ENCODE measurements around the gene RNU7-1. TPM values are rescaled to one million over a fixed set of nuclear protein-coding genes. Genes with fewer than 3 reads are reported as not detected.
A peak's percentile ranks its signal among the peaks of the same experiment; 100 is the strongest.

Gene RNU7-1
- total RNA-seq, 1 experiment from 2014 or later: not detected

DNA sequence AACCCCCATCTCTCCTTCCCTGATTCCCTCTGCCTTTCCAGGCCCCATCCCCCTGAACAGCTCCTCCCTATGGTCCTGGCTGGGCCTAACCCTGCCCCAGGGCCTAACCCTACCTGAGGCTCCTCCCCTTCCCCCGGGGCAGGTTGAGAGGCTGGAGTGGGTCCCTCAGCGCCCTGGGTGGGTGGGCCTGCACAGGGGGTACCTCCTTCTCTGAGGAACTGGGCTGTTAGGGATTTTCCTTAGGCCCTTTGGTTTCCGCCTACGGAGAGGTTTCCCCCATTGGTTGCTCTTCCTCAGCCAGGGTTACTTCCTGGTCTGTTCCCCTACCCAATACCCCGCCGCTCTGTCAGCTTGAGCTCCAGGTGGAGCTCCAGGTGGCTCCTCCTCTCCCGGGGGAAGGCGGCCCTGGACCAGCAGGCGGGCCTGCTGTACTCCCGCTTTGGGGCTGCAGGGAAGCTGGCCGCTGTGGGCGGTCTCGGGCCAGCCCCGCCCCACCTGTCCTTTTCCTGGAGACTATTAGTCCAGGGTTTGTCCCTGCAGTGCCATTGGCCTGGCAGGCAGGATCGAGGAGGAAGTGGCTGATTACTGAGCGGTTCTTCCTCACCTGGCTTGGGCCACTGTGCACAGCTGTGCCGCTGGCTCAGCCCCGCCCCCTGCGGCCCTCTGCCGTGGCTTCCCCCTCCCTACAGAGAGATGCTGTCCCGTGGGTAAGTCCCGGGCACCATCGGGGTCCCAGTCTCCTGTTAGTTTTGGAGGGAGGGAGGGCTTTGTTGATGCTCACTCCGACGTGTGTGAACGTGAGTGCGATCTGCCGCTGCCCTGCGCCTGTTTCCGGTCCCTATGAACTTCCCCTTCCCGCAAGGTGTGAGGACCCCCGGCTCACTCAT, 2.7 kb downstream of the RNU7-1 start:
- Mint-ChIP-seq H3K4me3 (ENCODE audit: low read depth, unreplicated experiment) (peak overlapping the region; percentile 87), H3K27ac (ENCODE audit: unreplicated experiment) (peak overlapping the region; percentile 100)

DNA sequence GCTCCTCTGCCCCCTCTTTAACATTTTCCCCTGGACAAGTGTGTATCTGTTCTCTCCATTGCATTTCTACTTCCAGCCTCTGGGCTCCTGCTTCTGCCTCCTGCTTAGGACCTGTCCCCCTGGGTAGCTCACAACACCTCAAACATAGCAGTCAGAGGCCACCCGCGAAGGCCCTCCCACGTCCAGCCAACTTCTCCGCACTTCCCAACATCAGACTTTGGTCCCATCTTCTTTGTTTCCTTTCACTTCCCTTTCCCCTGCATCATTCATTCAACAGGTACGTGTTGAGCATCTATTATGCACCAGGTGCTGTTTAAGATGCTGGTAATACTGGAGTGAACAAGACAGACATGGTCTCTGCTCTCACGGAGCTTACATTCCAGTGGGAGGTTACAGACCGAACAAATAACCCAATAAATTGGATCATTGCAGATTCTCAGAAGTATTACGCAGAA, 3.3 kb downstream of the RNU7-1 start:
- DNase-seq: no peak
- Mint-ChIP-seq H3K4me3 (ENCODE audit: low read depth, unreplicated experiment) (peak overlapping the region; percentile 87), H3K27me3 (ENCODE audit: unreplicated experiment) (peaks cover 13% of the 10 kb centered on the region), H3K27ac (ENCODE audit: unreplicated experiment) (peak overlapping the region; percentile 100), H3K36me3 (ENCODE audit: insufficient read depth, unreplicated experiment) (peaks cover 65% of the 10 kb centered on the region), H3K9me3 (ENCODE audit: low read depth, unreplicated experiment) (no peaks in the 10 kb centered on the region), H3K4me1 (ENCODE audit: low read depth, unreplicated experiment) (peaks cover 49% of the 10 kb centered on the region)
- CTCF ChIA-PET: interaction anchor here (0.7 to 4.3 kb wide), 6 partner anchors 16 to 161 kb away, joined by 3 to 90 read pairs (median 8); partner anchors contain the start of genes C1RL and LPCAT3
- intact Hi-C loops (cut with micrococcal nuclease; ENCODE audit: unreplicated experiment): loop anchor here (5.0 kb wide), 1 partner anchor 165 kb away; no protein-coding TSS in a partner anchor
- BruUV-seq (replicated peaks): no TSS peak
- TF ChIP-seq, protein P1, sequence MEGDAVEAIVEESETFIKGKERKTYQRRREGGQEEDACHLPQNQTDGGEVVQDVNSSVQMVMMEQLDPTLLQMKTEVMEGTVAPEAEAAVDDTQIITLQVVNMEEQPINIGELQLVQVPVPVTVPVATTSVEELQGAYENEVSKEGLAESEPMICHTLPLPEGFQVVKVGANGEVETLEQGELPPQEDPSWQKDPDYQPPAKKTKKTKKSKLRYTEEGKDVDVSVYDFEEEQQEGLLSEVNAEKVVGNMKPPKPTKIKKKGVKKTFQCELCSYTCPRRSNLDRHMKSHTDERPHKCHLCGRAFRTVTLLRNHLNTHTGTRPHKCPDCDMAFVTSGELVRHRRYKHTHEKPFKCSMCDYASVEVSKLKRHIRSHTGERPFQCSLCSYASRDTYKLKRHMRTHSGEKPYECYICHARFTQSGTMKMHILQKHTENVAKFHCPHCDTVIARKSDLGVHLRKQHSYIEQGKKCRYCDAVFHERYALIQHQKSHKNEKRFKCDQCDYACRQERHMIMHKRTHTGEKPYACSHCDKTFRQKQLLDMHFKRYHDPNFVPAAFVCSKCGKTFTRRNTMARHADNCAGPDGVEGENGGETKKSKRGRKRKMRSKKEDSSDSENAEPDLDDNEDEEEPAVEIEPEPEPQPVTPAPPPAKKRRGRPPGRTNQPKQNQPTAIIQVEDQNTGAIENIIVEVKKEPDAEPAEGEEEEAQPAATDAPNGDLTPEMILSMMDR (IDR thresholded peaks at IDR 0.05; ENCODE audit: unreplicated experiment): no peak

More for the DNA sequence above, 2.7 kb downstream of the RNU7-1 start:
- Mint-ChIP-seq H3K27me3 (ENCODE audit: unreplicated experiment) (peaks cover 13% of the 10 kb centered on the region), H3K4me1 (ENCODE audit: low read depth, unreplicated experiment) (peaks cover 49% of the 10 kb centered on the region), H3K9me3 (ENCODE audit: low read depth, unreplicated experiment) (no peaks in the 10 kb centered on the region), H3K36me3 (ENCODE audit: insufficient read depth, unreplicated experiment) (peaks cover 71% of the 10 kb centered on the region)
- peak; percentile 98 for DNase-seq
- TF ChIP-seq, protein P1 (IDR thresholded peaks at IDR 0.05; ENCODE audit: unreplicated experiment): no peak
- CTCF ChIA-PET: interaction anchor here (0.9 to 4.3 kb wide), 9 partner anchors 9 to 162 kb away, joined by 3 to 90 read pairs (median 7); partner anchors contain the start of genes C1RL, LPCAT3 and SPSB2
- intact Hi-C loops (cut with micrococcal nuclease; ENCODE audit: unreplicated experiment): loop anchor here (5.0 kb wide), 1 partner anchor 166 kb away; no protein-coding TSS in a partner anchor
- no TSS peak for BruUV-seq (replicated peaks)

DNA sequence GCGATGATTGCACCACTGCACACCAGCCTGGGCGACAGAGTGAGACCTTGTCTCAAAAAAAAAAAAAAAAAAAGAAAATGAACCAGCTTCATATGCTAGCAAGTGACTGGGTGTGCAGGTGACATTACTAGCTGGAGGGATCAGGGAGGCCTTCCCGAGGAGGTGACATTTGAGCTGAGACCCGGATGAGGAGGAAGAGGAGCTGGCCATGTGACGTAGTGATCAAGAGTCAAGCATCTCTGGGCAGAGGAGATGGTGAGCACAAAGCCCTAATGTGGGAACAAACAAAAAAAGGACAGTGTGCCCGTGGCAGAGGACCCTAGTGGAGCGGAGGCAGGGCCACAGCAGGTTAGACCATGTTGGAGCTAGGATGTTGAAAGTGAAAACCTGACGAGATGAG, 4.0 kb downstream of the RNU7-1 start:
- H3K9me3 Mint-ChIP-seq (ENCODE audit: low read depth, unreplicated experiment): no peaks in the 10 kb centered on the region
- H3K4me1 Mint-ChIP-seq (ENCODE audit: low read depth, unreplicated experiment): peaks cover 49% of the 10 kb centered on the region
- CTCF ChIA-PET: interaction anchor here (0.7 kb wide), 2 partner anchors 58 to 79 kb away, joined by 3 read pairs; no protein-coding TSS in a partner anchor
- H3K27me3 Mint-ChIP-seq (ENCODE audit: unreplicated experiment): peaks cover 13% of the 10 kb centered on the region
- TF ChIP-seq, protein P1 (IDR thresholded peaks at IDR 0.05; ENCODE audit: unreplicated experiment): no peak
- no peak overlapping the region for H3K4me3 Mint-ChIP-seq (ENCODE audit: low read depth, unreplicated experiment)
- DNase-seq: no peak
- no peak overlapping the region for H3K27ac Mint-ChIP-seq (ENCODE audit: unreplicated experiment)
- peaks cover 58% of the 10 kb centered on the region for H3K36me3 Mint-ChIP-seq (ENCODE audit: insufficient read depth, unreplicated experiment)
- no TSS peak for BruUV-seq (replicated peaks)
- intact Hi-C loops (cut with micrococcal nuclease; ENCODE audit: unreplicated experiment): loop anchor here (5.0 kb wide), 1 partner anchor 165 kb away; no protein-coding TSS in a partner anchor

DNA sequence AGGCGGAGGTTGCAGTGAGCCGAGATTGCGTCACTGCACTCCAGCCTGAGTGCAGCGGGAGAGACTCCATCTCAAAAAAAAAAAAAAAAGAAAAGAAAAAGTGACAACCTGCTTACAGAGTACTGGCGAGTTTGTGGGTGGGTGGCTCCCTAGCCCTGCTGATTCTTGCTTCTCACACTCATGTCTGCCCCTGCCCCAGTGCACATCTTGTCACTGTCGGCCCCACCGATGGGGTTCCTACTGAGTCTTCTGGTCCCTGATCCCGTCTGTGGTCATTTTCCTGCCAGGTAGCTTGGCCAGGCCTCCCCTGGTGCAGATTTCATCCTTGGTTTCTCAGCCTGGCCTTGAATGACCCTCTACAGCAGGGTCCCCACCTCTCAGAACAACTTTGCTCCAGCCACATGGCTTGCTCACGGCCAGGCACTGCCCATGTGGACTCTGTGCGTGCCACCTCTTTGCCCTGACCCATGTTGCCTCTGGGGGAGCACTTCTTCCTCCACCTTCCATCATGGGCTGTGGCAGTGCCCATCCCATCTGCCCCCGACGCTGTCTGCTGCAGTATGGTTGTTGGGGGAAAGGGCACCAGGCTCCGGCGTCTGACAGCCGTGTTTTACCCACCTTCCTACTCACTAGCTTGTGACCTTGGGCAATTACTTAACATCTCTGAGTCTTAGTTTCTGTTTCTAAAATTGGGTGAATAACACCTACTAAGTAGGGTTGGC, 5.4 kb downstream of the RNU7-1 start:
- H3K36me3 Mint-ChIP-seq (ENCODE audit: insufficient read depth, unreplicated experiment): peaks cover 44% of the 10 kb centered on the region
- no peak for DNase-seq
- no peaks in the 10 kb centered on the region for H3K9me3 Mint-ChIP-seq (ENCODE audit: low read depth, unreplicated experiment)
- CTCF ChIA-PET: interaction anchor here (1.2 kb wide), 1 partner anchor 12 kb away, joined by 4 read pairs; no protein-coding TSS in a partner anchor
- H3K4me3 Mint-ChIP-seq (ENCODE audit: low read depth, unreplicated experiment): no peak overlapping the region
- H3K27ac Mint-ChIP-seq (ENCODE audit: unreplicated experiment): no peak overlapping the region
- intact Hi-C loops (cut with micrococcal nuclease; ENCODE audit: unreplicated experiment): loop anchor here (5.0 kb wide), 1 partner anchor 163 kb away; no protein-coding TSS in a partner anchor
- no TSS peak for BruUV-seq (replicated peaks)
- H3K4me1 Mint-ChIP-seq (ENCODE audit: low read depth, unreplicated experiment): peaks cover 39% of the 10 kb centered on the region
- TF ChIP-seq, protein P1 (IDR thresholded peaks at IDR 0.05; ENCODE audit: unreplicated experiment): no peak
- peaks cover 2% of the 10 kb centered on the region for H3K27me3 Mint-ChIP-seq (ENCODE audit: unreplicated experiment)

Measured in Calu3 (cell line).